ENCODE data around the gene CSPG4. TPM values are rescaled to one million over a fixed set of nuclear protein-coding genes. Genes with fewer than 3 reads are reported as not detected.
A peak's percentile ranks its signal among the peaks of the same experiment; 100 is the strongest.

The CSPG4 gene
- total and polyA plus RNA-seq, 2 of the 8 experiments (the other 6 are each of a cell fraction or from before 2014, with no cell fraction given): 1.4 to 3.0 TPM

- Histone ChIP-seq H2BK120ac (replicated peaks; ENCODE audit: low read depth, low read length) (no peak overlapping the region), H3K9ac (replicated peaks in 1 of 4; ENCODE audit: extremely low read depth in 1 of 4, low read depth in 3 of 4, low read length in 3 of 4) (no peak overlapping the region), H4K5ac (ENCODE audit: insufficient read length, low read depth, low read length) (no peak overlapping the region), H2BK5ac (ENCODE audit: low read depth, low read length) (no peak overlapping the region), H4K20me1 (replicated peaks in 1 of 2; ENCODE audit: control insufficient read depth in 1 of 2, insufficient read depth in 2 of 2, low read length in 2 of 2) (peaks cover 0 to 2% of the 10 kb centered on the region in 2 experiments), H3K18ac (ENCODE audit: extremely low read depth, low read length) (no peak overlapping the region), H2AK5ac (ENCODE audit: low read depth, low read length) (no peak overlapping the region), H4K8ac (ENCODE audit: extremely low read depth, insufficient read depth, low read length) (no peak overlapping the region), H4K91ac (replicated peaks; ENCODE audit: insufficient read length, low read length) (no peak overlapping the region), H3K23me2 (ENCODE audit: low read depth, low read length) (no peaks in the 10 kb centered on the region), H2BK20ac (ENCODE audit: low read length) (no peak overlapping the region), H3K4me1 (replicated peaks in 1 of 4; ENCODE audit: control insufficient read depth in 3 of 4, insufficient read depth in 4 of 4, low read length in 3 of 4) (peaks cover 0 to 3% (median 2%) of the 10 kb centered on the region in 4 experiments; a peak in 2 of 7 replicates), H3K36me3 (ENCODE audit: control insufficient read depth in 2 of 4, insufficient read depth in 4 of 4, low read length in 3 of 4) (no peaks in the 10 kb centered on the region), H3K56ac (replicated peaks; ENCODE audit: insufficient read length, low read depth, low read length) (no peak overlapping the region), H2AFZ (ENCODE audit: low read length) (no peak overlapping the region), H3K27ac (ENCODE audit: low read depth, low read length) (no peak overlapping the region), H3K27me3 (replicated peaks in 1 of 4; ENCODE audit: control insufficient read depth in 3 of 4, extremely low read depth in 1 of 4, insufficient read depth in 3 of 4, low read length in 3 of 4) (no peaks in the 10 kb centered on the region; a peak in 3 of 7 replicates), H3K9me3 (ENCODE audit: insufficient read depth in 2 of 2, low read depth in 1 of 2, low read length in 1 of 2) (no peaks in the 10 kb centered on the region), H3K14ac (ENCODE audit: insufficient read length) (no peak overlapping the region), H3K4me2 (ENCODE audit: insufficient read depth in 1 of 2, low read depth in 2 of 2, low read length in 2 of 2) (no peak overlapping the region), H3K23ac (ENCODE audit: insufficient read length) (no peak overlapping the region), H3K79me1 (ENCODE audit: low read depth, low read length) (no peaks in the 10 kb centered on the region; the same call in 1 of the 2 replicates), H2BK15ac (ENCODE audit: low read length) (no peak overlapping the region), H3K4ac (replicated peaks; ENCODE audit: insufficient read length, low read depth, low read length) (no peak overlapping the region), H3K4me3 (ENCODE audit: extremely low read depth in 1 of 4, insufficient read depth in 2 of 4, low read depth in 3 of 4, low read length in 4 of 4) (no peak overlapping the region), H3K79me2 (ENCODE audit: control insufficient read depth in 1 of 2, insufficient read depth in 2 of 2, low read length in 2 of 2) (no peaks in the 10 kb centered on the region), H2BK12ac (ENCODE audit: low read depth, low read length) (0 out of 2 replicates have a peak overlapping the region, but pooled peaks have one; percentile 33)
- ChIA-PET CTCF (ENCODE audit: partially characterized antibody) (interaction anchor here (0.8 to 15.3 kb wide), 20 partner anchors 10 to 254 kb away, joined by 3 to 224 read pairs (median 3); partner anchors contain the start of gene CSPG4), POLR2A (ENCODE audit: partially characterized antibody) (interaction anchor here (0.9 to 1.3 kb wide), 2 partner anchors 34 to 330 kb away, joined by 3 read pairs; no protein-coding TSS in a partner anchor)
- 66% methylated on average over 17 of the region's 17 CpGs; no CpG with 5 or more reads in 1 of the 2 experiments for WGBS, 2 experiments (ENCODE audit: extremely low coverage in 1 of 2, insufficient coverage in 1 of 2, insufficient read length in 1 of 2, insufficient replicate concordance in 2 of 2, low coverage in 1 of 2, low lambda C conversion rate in 2 of 2, missing lambda C conversion rate in 1 of 2)
- peak; percentile 60 for FAIRE-seq
- TF ChIP-seq CHD2 (IDR thresholded peaks at IDR 0.05; ENCODE audit: low read length) (no peak), CBX5 (IDR thresholded peaks at IDR 0.05; ENCODE audit: low read depth, low read length) (no peak), RAD21 (IDR thresholded peaks at IDR 0.05 in 1 of 2, conservative IDR thresholded peaks at IDR 0.05 in 1 of 2; ENCODE audit: low read depth in 2 of 2, low read length in 2 of 2) (peak; percentile 85 to 87), CTCF (IDR thresholded peaks at IDR 0.05; ENCODE audit: control extremely low read depth in 1 of 3, insufficient read depth in 1 of 3, low read depth in 1 of 3, low read length in 3 of 3) (peak; percentile 83 to 90 (median 88))
- DNase-seq (ENCODE audit: low read depth in 1 of 2, low spot score in 2 of 2): peak in 1 of 2 experiments; percentile 82
Observed at GRCh38 chr15:75727851-75728715, 15.4 kb upstream of the CSPG4 start.

Data from H1 (cell line).